NCI-H1436 (cell line): ENCODE results near the gene PPARG.

Experiments
- DNase-seq: peaks from one replicate; lab custom pipeline; 2025; lab: John Stamatoyannopoulos, UW

The PPARG gene

DNA sequence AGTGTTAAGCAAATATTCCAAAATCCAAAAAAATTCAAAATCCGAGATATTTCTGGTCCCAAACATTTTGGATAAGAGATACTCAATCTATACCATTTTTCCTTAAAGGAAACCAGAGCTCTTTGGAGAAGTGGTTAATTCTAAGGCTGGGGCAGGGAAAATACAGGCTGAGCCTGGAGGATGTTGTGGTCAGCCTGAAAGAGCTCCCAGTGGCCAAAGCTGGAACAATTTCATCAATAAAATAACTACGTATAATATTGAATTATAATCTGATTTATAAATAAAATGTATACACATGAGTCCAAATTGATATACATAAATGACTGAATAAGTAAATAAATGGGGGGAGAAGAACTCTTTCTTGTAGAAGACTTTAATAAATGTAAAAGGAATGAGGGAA lies 24.6 kb downstream of the PPARG start:
- no peak for DNase-seq

DNA sequence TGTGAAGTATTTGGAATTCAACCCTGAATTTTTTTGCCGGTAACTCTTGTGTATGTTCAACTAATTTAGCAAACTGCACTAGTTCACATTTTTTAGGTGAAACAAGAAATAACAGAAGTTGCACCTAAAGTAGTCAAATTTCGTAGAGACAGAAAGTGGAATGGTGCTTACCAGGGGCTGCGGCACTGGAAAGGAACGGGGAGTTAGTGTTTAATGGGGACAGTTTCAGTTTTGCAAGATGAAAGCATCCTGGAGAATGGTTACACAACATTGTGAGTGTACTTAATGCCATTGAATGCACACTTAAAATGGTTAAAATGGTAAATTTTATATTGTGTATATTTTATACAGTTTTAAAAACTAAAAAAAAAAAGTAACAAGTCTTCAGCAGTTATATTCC lies 27.4 kb downstream of the PPARG start:
- no peak for DNase-seq

DNA sequence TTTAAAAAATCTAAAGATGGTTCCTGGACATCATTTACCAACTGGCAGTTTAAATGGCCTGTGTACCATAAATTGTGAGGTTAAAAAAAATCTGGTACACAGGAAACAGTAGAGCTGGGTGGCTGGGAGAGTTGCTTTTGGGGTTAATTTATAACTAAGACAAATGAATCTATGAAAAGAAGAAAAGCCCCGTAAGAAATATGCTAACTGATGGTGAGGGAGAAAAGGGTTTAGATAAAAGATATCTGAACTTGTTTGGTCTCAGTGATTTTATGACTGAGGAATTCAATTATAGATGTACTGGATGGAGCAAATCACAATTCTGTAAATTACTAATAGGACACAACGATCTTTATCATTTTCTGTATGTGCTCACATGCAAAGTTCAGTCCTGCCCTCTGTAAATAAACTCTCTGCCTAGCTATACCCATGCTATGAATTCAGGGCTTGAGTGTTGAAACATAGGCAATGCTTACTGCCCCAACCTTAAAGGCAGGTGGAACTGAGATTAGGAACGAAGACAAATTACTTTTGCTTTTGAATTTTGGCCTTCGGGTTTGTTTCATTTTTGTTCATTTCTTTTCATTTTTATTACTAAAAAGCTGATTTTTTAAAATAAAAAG lies 28.0 kb downstream of the PPARG start:
- DNase-seq, result no peak

DNA sequence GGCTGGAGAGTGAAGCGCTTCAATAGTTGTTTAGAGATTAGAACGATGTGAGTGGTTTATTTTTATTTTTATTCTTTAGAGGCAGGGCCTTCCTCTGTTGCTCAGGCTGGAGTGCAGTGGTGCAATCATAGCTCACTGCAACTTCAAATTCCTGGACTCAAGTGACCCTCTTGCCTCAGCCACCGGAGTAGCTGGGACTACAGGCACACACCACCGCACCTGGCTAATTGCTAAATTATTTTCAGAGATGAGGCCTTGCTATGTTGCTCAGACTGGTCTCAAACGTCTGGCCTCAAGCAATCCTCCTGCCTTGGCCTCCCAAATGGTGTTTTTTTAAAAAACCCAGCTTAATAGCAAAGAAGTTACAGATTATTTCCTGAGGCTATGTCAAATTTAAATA lies 29.0 kb downstream of the PPARG start:
- no peak for DNase-seq

DNA sequence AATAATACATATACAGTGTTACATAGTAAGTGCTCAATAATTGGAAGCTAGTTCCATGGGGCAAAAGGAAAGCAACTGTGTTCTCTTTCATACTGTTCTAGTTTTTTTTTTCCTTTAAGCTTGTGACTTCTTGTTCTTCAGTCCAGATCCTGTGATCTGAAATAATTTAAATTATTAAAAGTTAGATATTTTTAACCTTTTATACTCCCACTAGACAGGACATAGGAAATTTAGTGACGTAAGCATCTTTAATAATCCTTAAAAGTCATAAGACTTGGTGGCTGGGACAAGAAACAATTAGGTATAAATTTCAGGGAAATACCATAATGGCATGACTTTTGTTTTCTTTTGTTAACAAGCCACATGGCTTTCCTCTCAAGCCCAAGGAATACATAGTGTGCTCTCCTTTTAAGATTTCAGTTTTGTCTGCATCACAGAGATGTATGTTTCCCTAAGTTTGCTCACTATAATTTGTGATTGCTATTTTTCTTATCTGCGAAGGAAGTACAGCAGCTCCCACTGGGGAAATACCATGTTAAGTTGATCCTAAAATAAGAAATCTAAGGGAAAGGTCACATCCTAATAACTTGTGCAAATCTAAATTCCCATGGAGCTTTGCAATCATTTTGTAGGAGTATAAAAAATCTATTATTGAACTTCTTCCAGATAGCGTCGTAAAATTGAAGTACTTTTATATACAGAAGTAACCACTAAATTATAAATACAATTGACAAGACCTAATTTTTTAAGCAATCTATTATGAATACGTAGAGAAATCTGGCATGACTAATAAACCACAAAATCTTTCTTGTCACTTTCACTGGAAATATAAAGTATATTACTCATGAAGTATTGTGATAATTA lies 30.1 kb downstream of the PPARG start:
- DNase-seq, result no peak

DNA sequence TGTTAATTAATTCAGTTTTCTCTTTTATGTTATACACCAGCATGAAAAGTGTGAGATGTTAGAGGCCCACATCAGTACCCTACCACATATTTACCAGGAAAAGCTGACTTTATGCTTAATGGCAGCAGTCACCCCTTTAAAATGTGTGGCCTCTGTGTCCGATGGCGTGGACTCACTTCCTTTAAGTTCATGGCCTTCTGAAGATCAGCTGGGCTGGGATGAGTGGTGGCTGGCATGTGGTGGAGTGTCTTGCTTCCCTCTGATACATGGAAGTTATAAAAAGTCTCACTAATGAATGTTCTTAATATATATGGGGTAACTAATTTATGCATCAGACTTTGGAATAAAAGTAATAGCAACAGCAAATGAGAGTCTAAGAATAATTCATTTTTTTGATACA lies 32.1 kb downstream of the PPARG start:
- DNase-seq, result no peak

DNA sequence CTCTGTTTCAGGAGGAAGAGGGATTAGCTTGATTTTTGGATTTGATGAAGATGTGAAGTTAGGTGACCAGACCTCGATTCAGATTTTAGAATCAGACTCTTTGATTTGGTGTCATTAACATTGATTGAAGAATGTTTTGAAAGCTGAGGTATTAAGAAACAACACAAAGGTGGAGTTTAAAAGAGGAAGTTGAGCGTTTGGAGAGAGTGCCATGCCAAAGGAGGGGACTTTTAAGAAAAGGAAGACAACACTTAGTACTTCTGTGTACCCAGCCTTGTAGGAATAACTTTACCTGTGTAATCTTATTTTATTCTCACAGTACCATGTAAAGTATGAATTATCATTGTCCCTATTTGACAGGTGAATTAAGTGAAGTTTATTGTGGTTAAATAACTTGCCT lies 34.4 kb downstream of the PPARG start:
- DNase-seq, result no peak

DNA sequence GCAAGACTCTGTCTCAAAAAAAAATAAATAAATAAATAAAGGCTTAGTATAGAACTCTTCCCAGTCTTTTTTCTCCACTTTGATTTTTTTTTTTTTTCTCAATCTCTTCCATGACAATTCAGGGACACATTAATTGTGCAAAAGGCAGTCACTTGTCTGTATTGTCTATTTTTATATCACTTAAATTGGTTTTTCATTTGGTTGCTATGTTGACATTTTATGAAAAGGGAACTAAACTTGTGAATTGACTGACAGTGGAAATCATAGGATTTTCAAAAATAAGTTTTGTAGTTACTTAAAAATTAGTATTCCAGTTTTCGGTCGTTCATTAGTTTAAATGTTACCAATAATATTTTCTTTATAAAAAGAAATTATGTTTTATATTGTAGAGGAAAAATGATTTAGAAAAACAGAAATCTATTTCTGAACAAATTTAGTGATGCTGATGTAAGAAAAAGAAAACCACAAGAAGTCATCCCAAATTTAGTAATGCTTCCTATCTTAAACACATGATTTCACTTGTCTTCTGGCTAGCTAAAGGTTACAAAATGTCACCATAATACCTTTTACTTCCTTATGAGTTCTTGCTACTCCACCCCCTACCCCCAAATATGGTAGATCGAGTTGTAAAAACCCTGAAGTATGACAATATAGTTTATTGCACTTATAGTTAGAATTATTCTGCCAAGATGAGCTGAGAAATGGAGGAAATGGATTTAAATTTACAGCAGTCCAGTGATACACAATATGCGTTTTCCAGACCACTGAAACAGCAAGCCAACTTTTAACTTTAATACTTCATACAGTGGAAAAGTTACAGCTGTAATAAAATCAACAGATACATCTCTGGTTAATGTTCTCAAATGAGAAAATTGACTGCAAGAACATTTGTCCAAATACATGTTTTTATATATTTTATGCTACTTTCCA lies 37.0 kb downstream of the PPARG start:
- DNase-seq, result no peak

DNA sequence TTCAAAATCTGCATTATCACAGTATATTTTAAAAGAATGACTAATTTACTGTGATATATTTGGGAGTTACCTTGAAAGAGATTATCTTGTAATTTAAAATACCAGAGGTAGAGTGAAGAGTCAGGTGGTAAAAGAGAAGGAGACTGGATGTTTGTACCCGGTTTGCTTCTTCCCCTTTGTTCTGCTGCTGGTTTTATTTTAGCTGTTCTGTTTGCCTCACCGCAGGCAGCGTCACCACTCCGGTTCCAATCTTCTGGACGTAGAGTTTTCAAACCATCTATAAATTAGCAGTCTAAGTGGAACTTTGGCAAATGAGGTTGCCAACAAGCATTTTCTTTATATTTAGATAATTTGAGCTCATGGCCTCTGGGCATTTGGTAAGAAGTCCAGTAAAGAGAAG lies 38.2 kb downstream of the PPARG start:
- DNase-seq, result no peak

DNA sequence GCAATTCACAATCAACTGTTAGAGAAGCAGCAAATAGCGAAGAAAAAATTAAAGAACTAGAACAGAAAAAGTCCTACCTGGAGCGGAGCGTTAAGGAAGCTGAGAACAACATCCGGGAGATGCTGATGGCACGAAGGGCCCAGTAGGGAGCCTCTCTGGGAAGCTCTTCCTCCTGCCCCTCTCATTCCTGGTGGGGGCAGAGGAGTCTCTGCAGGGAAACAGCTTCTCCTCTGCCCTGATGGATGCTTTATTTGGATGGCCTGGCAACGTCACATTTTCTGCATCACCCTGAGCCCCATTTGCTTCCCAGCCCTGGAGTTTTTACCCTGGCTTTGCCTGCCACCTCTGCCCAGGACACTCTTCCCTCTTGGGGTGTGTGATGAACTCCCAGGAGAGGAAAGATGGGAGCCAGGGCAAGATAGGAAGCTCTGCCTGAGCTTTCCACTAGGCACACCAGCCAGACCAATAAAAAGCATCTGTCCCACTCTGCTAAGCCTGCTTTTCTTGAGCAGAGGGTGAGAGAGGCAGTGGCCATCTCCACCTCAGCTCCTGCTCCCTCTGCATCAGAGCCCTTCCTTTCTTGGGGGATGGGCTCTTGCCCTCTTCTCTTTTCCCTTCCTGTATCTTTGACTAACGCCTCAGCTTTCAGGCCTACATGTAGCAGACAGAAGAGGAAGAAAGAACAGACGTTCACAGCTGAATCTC lies 39.4 kb downstream of the PPARG start:
- DNase-seq, result no peak

DNA sequence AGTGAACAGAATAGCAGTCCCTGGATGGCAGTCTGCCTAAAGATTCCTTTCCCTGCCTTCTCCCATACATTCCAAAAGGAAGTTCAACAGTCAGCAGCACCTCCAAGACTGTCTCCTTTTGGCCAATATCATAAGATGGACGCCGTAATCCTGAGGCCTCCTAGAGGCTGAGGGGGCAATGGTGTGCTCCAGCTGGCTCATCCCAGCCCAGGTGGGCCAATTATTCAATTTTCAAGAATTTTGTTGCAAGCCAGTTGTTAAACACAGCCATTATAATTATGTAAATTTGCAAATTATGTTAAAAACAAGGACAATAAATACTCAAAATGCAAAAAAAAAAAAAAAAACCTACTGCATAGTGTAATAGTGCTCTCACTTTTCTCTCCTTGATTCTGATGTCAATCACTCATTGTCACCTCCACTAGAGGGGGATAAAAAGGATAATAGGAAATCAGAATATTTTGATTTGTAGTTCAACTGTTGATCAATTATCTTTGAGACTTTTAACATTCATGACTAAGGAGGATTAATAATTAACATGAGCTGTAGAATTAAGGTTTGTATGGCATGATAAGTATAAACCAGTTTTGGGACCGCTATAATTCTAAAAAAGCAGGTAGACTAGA lies 40.1 kb downstream of the PPARG start:
- DNase-seq, result no peak

DNA sequence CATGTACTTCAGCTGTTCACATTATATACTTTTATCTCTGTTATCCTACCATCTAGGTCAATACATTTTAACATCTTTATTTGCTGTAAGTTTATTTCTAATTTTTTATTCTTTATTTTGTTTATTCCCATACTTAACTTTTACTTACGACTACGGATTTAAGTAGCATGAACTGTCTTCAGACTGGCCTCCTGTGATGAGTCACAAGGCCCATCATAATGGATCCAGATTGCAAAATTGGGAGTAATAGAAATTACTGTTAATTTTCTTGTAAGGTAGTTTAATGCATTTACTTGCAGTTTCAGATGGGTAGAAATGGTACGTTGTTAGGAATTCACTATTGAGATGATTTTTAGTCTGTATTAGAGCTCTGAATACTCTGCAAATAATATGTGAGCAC lies 45.9 kb downstream of the PPARG start:
- DNase-seq, result no peak

DNA sequence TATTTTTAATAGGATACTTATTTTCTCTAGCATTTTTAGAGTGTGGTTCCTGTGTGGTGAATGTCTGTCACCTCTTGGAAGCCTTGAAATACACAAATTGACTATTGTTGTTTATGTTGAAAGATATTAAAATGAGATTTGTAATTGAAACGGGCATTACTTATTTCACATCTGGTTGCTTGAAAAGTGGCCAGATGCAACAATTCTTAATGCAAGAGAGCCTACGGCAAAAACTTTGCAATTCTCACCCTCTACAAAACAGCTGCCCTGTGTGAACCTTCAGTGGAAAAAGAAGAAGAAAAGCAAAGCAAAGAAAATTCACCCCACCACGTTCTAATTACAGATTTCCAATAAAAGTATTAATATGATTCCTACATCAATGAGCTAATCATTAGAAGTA lies 46.6 kb downstream of the PPARG start:
- DNase-seq, result no peak

DNA sequence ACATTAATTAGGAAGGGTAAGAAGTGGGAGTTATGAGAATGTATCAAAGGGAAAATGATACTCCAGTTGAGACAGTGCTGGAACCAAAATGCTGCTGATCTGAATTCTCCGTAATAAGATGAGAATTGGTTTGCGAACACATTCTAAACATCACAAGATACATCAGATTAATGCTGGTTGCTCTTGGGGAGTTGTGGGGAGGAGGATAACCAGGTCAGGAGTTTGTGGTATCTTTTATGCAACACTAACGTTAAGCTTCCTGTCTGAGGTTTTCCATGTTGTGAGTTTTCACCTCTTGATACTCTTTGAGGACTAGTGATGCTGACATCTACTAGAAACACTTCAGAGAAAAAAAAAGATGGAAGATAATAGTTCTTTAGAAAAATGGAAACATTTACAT lies 47.2 kb downstream of the PPARG start:
- no peak for DNase-seq

DNA sequence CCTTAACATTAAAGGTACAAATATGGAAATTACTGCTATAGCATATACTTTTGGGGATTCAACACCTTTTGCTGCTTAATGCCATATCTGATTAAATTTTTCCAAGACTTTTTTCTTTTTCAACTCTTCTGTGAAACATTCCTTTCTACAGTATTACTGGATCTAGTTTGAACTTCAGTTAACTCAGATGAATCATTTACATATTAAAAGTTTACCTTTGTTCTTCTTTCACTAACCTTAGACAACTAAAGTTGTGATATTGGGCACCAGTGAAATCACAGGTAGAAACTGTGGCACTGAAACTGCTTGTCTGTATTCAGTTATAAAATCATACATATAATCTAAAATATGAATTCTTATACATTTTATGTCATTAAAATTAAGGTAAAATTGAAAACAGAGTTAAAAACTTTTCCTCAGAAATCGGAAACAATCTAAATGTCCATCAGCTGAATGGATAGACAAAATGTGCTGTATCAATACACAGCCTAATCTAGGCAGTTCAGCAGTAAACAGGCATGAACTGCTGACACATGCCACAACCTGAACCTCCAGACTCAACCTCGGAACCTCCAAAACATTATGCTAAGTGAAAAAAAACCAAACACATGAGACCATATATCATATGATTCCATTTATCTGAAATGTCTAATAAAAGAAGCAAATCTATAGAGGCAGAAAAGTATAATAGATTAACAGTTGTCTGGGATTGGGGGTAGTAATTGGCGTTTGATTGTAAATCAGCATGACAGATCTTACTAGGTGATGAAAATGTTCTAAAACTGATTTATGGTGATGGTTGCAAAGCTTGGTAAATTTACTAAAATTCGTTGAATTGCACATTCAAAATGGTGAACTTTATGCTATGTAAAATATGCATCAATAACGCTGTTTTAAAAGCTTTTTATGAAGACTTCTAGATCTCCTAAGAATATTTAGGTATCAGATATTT lies 50.0 kb downstream of the PPARG start:
- DNase-seq, result no peak

DNA sequence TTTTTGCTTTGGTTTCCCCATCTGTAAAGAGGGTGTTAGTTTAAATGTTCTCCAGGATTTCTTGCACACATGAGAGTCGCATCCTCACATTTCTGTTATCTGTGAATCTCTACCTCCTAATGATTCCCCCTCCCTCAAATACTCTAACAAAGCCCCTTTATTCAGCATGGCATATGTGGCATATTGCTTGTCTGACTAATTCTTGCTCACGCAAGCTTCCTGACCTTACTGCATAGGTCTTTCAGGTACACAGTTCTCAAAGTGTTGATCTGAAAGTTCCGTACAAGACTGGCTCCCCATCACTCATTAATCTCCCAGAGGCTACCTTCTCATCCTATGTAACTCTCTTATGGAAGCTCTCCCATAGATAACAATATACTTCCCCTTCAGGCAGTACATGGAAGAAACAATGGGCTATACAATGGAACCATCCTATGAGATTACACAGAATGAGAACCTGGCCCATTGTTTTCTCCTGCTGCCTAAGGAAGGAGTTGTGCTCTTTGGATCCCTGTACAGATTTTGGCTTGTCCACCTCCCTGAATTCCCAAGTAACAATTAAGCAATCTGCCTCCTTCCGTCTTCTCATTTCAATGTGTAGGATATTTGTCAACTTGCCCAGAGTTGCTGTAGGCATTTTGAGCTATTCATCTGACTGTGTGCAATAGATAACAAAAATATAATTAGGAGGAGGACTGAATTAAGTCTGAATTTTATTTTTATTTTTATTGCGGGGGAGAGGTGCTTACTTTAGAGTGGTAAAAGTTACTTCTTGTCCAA lies 51.0 kb downstream of the PPARG start:
- DNase-seq, result no peak

DNA sequence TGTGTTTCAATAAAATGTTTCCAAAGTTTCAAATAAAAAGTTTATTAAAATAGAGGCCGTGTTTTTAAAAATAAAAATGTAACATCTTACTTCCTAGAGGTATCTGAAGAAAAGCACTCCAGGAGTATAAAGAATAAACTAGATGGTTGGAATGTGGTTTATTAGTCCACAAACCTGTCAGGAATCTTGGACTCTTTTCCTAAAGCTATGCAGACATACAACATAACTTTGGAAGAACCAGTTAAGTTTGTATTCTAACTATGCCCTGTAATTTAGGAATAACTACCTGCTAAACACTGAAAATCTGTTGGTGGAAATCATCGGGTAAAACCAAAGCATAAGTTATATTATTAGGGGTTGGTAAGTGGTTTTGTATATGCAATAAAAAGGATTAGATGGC lies 51.6 kb downstream of the PPARG start:
- DNase-seq, result no peak

DNA sequence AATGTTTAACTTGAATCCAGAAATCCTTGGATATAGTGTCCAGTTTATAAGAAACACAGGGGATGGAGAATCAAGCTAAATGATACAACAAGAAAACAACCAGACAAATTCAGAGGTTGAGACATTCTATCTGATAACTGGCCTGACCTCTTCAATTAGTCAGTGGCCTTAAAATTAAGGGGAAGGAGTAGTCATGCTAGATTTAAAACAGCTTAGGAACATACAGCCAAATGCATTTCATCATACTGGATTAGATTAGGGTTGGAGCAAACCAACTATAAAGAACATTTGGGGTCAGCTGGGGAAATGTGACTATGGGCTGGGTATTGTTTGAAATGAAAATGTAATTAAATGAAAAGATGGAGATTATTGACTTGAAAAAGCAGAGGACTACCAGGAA lies 53.3 kb downstream of the PPARG start:
- no peak for DNase-seq

DNA sequence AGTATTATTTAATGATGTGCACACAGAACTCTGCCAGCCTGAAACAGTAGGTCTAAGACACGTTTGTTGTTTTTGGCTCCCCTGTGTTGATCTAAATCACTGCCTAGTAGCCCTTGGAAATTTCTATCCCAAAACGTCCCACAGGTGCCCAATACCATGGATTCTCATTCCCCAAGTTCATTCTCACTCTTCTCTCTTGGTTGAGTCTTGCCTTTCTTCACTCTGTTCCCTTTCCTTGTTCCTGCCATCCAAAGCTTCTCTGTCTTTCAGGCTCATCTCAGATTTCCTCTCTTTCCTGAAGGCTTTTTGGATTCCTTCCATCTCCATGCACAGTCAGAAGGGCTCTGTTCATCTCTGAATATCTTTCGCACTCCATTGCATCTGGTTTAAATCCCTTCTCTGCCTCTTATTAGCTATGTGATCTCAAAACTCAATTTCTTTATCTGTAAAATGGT lies 54.2 kb downstream of the PPARG start:
- DNase-seq, result no peak

DNA sequence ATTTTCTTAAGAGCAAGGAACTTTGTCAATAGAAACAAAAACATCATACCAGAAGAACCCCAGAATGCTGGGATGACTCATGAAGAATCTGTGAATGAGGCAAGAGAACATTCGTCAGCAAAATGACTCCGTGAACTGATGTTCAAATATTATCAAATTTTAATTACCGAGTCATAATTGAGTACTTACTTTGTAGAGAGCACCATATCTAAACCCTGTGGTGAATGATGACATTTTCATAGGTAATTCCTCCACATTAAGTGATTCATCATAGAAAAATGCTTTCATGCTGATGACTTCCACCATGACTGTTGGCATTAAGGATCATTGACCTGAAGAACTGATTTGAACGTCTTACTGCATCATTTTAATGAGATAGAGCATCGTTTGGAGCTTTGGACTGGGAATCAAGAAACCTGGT lies 56.3 kb downstream of the PPARG start:
- DNase-seq, result no peak
